ENCODE measurements around the gene DOCK10.

Gene DOCK10

GRCh38 chr2:224959556-224959955, 82.7 kb downstream of the DOCK10 start:
- H3K27ac ChIP-seq = no peak overlapping the region
- ChIA-PET POLR2A (ENCODE audit: low non-redundant PET) (no interaction called here), CTCF (no interaction called here)
- no peak for DNase-seq (ENCODE audit: low spot score)
- TF ChIP-seq CTCF (conservative IDR thresholded peaks at IDR 0.05; ENCODE audit: low read depth) = no peak

GRCh38 chr2:224958873-224959272, 83.4 kb downstream of the DOCK10 start:
- TF ChIP-seq CTCF (conservative IDR thresholded peaks at IDR 0.05; ENCODE audit: low read depth) = no peak
- ChIA-PET POLR2A (ENCODE audit: low non-redundant PET) (no interaction called here), CTCF (no interaction called here)
- DNase-seq (ENCODE audit: low spot score) = no peak
- H3K27ac ChIP-seq = no peak overlapping the region

GRCh38 chr2:224958462-224958857, 83.8 kb downstream of the DOCK10 start:
- ChIA-PET POLR2A (ENCODE audit: low non-redundant PET) (no interaction called here), CTCF (no interaction called here)
- TF ChIP-seq CTCF (conservative IDR thresholded peaks at IDR 0.05; ENCODE audit: low read depth) = no peak
- no peak overlapping the region for H3K27ac ChIP-seq
- no peak for DNase-seq (ENCODE audit: low spot score)

- TF ChIP-seq CTCF (conservative IDR thresholded peaks at IDR 0.05; ENCODE audit: low read depth) = no peak
- ChIA-PET CTCF (no interaction called here), POLR2A (ENCODE audit: low non-redundant PET) (no interaction called here)
- no peak for DNase-seq (ENCODE audit: low spot score)
- no peak overlapping the region for H3K27ac ChIP-seq
Measured at GRCh38 chr2:224957540-224958461, 84.5 kb downstream of the DOCK10 start.

- no peak overlapping the region for H3K27ac ChIP-seq
- no peak for TF ChIP-seq CTCF (conservative IDR thresholded peaks at IDR 0.05; ENCODE audit: low read depth)
- no peak for DNase-seq (ENCODE audit: low spot score)
- POLR2A ChIA-PET (ENCODE audit: low non-redundant PET) = no interaction called here
- CTCF ChIA-PET = no interaction called here
Measured at GRCh38 chr2:224956706-224957105, 85.6 kb downstream of the DOCK10 start.

- ChIA-PET POLR2A (ENCODE audit: low non-redundant PET) (no interaction called here), CTCF (interaction anchor here (0.6 kb wide), 2 partner anchors 11 to 497 kb away, joined by 3 read pairs; no protein-coding TSS in a partner anchor)
- no peak for DNase-seq (ENCODE audit: low spot score)
- no peak for TF ChIP-seq CTCF (conservative IDR thresholded peaks at IDR 0.05; ENCODE audit: low read depth)
- no peak overlapping the region for H3K27ac ChIP-seq
Measured at GRCh38 chr2:224954980-224955379, 87.3 kb downstream of the DOCK10 start.
